ENCODE data around the gene SPEN.
"Not testable (repeated sequence)": the region's sequence is repeated elsewhere in the genome, so short reads cannot be mapped to it uniquely, and the experiment has no call there.

The SPEN gene

DNA sequence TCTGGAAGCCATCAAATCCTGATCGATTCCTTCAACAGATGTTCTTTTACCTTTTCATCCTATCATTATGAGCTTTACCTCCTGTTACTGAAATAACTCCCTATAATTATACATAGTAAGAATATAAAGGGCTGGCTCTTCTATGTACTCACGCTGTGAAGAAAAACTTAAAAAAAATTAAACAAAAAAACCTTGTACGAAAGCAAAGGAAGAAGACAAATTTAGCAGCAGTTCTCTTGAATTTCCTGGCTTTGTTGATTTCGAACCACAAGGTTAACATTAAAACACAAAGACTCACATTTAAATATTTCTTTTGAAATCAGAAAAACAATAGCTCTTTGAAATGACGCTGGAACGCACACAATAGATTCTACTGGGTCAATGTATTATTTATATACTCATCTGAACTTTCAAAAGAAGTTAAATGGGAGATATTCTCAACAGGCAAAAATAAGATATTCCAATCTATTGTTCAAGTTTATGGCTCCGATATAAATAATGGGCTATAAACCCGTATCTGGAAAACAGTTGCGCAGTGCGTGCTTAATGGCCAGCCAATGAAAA, 13.6 kb upstream of the SPEN start:
- DNase-seq, result no peak

DNA sequence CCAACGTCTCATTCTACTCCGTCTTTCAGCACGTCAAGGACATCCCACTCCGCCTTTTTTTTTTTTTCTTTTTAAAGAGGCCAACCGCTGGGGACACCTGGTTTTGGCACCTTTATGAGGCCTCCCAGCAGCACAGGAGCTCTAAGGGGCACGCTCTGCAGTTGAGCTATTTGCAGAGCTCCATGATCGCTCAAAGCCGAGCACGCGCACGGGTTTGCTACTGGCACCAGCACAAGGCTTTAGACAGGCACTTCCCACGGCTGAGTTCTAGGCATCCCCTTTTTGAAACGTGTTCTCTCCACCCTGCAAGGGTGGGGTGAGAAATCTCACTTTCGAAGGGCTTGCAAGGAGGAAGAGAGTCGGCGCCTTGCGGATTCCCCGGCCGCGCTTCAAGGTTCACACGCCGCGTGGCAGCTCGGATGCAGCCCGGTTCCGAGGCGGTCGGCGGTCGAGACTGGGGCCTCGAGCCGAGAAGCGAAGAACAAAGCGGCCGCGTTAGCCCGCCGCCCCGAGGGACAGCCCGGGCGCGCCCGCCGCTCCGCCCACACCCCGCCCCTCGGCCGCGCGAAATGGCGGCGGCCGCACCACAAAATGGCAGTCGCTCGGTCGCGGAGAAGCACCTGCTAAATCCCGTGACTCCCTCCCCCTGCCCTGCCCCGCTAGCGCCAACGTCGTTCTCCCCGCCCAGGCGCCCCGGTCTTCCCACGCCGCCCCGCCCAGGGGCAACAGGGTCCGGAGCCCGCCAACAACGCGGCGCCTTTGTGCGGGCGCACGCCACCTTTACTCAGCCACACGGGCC, 12.9 kb upstream of the SPEN start:
- peak; percentile 92 for DNase-seq

DNA sequence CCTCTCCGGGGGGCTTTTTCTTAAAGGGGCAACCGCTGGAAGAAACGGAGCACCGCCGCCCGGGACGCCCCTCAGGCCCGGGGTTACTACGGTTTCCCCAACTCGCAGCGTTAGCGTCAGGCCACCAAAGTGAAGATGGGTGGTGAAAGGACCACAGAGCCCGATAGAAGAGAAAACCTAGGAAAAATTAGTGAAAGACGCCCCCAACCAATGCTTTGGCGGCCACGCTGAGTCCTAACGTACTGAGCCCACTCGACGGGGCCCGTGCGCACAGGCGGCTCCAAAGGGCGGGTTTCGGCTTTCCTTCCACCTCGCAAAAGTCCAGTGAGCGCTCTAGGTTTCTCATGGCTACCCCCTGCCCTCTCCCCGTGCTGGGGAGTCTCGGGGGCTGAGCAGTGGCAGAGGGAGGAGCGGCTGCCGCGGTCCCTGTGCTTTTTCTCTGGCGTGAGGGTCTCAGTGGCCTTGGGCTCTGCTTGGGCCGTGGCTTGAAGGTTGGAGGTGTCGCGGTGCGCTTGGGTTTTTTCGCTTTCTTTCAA, 12.2 kb upstream of the SPEN start:
- no peak for DNase-seq

DNA sequence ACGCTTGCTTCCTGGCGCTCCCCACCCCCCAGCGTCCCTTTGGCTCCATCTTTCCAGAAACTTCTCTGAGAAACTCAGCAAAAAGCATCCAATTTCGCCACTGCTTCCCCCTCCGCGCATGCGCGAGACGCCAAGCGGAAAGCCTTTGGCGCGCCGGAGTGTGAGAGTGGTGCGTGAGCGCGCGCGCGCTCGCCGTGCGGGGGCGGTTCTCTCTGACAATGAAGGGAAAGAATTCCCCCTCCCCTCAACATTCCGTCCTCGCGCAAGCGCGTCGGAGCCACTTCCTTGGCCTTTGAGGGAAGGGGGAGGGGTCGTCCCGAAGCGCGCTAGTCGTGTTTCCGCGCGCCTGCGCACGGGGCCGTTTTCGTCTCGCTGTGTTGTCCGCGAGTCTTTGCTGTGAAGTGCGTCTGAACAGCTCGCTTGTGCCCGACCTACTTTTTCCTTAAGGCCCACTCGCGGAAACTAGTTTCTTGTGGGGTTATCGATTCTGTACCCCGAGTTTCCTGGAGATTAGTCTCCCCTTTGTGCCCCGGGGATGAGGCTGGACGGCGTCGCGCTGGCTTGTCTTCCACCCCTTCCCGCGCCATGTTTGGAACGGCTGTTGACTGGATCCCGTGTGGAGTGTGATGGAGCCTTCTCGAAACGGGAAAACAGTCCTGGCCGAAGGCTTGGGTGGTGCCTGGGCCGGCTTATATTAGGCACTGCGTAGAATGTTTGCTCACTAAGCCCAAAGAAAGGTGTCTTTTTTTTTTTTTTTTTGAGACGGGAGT, 11.6 kb upstream of the SPEN start:
- DNase-seq, result peak; percentile 99

DNA sequence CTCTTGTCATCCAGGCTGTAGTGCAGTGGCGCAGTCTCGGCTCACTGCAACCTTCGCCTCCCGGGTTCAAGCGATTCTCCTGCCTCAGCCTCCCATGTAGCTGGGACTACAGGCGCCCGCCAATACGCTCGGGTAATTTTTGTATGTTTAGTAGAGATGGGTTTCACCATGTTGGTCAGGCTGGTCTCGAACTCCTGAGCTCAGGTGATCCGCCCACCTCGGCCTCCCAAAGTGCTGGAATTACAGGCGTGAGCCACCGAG, 11.1 kb upstream of the SPEN start:
- not testable (repeated sequence) for DNase-seq

DNA sequence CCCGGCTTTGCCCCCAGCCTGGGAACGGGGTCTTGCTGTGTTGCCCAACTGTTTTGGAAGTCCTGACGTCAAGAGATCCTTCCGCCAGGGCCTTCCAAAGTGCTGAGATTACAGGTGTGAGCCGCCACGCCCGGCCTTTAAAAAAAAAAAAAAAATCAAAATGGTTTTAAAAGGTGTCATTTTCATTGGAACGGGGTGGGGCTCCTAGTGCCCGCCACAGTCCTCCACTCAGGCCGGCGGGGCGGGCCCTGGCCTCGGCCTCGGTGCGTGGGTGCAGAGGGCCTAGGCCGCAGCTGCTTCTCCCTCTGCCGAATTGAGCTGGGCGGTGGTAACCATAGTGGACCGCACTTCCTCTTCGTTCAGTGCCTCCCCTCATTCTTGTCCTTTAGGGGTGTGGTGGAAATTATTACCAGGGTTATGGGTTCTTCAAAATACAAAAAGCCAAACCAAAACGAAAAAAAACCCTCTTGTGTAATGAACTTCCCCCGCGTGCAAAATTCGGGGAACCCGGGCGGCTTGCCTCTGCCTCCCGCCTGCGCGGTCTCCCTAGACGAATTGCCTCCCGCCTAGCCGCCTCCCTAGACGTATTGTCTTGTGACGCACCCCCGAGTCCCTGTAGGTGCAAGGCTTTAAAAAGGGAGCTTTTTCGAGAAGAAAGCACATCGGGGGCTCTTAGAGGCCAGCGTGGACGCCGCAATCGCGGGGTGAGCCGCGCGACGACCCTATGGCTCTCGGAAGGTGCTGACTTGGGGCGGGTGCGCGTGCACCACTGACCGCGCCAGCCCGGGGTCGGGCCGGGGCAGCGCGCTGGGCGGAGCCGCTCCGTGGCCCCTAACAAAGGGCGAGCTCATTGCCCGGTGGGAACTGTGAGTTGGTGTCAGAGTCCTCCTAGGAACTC, 10.5 kb upstream of the SPEN start:
- peak; percentile 47 for DNase-seq

DNA sequence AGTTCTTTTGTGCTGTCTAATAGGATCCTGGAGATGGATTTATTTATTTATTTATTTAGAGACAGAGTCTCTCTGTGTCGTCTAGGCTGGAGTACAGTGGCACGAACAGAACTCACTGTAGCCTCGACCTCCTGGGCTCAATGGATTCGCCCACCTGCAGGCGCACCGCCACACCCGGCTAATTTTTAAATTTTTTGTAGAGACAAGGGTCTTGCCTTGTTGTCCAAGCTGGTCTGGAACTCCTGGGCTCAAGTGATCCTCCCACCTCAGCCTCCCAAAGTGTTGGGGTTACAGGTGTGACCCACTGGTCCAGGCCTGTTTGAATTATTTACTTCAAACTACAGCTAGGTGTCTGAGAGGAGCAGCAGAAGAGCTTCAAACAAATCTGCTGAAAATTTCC, 9.6 kb upstream of the SPEN start:
- DNase-seq, result no peak

DNA sequence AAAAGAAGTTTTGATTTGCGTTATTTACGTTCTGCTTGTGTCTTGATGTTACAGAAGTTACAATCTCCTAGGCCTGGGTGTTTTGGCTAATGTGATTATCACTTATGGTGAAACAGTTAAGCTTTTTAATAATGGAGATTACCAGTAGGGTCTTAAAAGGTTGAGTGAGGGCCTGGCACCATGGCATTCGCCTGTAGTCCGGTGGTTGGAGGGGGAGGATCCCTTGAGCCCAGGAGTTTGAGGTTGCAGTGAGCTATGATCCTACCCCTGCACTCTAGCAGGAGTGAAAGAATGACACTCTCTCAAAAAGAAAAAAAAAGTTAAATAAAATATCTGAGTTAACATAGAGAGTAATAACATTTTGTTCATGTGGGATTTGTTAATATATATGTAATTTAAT, 8.8 kb upstream of the SPEN start:
- no peak for DNase-seq

DNA sequence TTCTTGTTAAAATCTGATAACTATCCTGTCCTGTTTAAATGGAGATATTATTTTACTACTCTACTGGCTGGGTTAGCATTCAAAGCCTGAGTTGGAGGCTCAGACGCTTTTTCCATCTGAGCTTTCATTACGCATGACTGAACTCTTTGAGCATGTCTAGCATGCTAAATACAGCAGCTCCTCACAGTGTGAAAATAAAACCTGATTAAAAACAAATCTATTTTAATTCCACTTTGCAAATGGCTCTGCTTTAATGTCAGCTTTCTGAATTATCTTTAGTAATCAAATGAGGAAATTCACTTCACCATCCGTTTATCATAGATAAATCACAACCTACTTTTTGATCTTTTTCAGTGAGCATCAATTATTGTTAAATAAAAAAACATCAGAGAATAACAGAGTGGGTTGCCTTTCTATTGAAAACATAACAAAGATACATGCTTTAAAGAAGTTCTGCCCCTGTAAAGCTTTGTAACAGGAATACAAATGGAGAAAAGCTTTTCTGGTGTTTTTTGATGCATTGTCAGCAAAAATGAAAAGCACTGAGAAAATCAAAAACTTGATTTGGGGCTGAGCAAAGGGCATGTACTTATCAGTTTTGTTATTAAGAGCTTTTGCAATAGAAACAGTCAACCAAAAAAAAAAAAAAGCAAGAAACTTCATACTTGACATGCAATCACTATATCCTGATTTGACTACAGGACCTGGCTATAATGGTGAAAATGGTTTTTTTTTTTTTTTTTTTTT, 3.5 kb upstream of the SPEN start:
- no peak for DNase-seq

DNA sequence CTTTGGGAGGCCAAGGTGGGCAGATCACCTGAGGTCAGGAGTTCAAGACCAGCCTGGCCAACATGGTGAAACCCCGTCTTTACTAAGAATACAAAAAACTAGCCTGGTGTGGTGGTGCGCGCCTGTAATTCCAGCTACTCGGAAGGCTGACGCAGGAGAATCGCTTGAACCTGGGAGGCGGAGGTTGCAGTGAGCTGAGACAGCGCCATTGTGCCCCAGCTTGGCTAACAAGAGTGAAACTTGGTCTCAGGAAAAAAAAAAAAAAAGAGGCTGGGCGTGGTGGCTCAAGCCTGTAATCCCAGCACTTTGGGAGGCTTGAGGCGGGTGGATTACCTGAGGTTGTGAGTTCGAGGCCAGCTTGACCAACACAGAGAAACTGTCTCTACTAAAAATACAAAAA, 1.5 kb upstream of the SPEN start:
- DNase-seq, result not testable (repeated sequence)

DNA sequence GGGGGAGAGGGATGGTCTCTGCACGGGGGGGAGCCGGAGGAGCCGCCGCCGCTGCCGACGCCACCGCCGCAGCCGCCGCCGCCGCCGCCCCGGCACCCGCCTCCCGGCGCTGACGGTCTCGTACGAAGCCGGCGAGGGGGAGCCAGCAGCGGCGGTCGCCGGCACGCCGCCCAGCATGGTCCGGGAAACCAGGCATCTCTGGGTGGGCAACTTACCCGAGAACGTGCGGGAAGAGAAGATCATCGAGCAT, 311 bp downstream of the SPEN start:
- DNase-seq, result no peak

DNA sequence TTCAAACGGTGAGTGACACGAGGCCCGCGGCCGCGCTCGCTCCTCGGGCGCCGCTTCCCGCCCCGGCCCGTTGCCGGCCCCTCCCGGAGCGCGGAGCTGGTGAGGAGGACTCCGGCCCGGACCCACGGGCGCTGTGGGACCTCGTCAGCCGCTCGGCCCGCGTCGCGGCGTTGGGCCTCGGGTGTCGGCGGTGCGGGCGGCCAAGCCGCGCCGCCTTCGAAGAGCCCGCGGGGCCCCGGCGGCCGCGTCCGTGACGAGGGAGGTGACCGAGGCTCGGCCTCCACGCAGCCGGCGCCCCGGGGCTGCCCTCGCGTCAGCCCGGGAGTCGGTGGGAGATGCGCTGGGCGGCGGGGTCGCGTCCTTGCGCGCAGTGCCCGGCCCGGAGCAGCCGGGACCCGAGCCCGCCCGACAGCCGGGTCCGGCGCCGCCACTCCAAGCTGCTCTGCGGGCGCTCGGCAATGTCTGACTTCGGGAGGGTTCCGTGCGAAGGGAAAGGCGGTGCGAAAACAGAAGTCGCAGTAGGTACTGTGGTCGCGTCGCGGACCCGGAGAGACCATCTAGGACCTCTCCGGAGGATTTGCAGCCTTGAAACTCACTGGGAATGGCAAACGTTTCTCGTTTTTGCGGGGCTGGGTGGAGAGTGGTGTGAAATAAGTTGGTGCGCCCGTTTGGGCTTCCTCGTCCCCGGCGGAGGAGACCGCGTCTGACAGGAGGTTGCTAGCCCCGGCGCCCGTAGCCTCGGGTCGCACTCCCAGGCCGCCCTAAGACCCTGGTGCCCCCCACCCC, 829 bp downstream of the SPEN start:
- peak; percentile 45 for DNase-seq

DNA sequence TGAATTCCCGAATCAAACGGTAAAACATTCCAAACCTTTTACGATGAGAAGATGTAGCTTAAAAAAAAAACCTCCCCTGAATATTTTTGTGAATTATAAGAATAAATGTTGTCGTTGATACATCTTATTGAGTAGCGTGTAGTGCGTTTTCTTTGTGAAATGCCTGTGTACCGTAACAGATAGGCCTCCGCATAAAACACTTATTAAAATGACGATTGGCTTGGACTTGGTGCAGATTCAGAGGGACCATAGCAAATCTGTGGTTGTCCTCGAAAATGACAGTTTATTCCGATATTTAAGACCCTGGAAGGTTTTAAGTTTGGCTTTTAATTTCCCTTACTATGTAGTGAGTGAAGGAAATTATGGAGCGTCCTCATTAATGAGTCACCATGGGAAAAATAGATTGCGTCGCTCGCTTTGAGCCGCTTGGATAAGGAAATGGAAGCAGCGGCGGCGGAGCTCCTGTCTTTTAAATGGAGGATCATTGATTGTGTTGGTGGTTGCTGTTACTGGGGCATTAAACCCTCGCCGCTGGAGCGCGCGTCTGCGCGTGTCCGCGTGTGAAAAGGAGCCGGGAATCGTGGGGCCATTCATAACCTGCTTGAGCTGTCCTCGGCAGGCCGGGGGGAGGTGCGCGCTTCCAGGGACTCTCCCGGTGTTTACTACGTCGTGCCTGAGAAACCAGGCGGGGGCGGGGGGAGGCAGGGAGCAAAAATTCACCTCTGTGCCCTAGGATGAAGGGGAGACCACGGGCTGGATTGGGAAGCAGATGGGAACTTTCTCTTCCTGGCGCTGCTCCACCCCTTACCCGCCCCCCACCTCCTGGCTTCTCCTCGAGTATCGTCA, 1.6 kb downstream of the SPEN start:
- DNase-seq, result peak; percentile 79

DNA sequence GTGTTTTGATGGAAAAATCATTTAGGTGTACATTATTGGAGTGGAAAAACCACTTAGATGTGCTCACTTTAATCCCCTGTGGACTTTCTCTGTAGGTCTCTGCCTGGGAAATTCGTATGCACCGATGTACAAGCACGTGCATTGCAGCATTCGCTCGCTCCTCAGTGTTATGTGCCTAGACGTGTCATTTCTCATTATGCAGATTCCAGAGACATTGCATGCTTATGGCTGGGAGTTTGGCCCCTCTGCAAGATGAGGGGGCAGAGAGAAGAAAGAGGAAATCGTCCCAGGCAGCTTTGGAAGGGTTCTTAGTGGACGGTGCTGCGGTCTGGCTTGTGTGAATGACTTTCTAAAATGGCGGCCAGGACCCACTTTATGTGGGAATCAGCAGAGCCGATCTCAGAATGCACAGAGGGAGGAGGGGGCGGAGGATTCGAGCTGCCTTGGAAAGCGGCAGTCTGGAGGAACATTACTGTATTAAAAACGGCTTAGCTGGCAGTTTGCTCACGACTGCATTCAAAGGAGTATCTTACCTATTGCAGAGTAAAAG, 2.3 kb downstream of the SPEN start:
- DNase-seq, result peak; percentile 37

DNA sequence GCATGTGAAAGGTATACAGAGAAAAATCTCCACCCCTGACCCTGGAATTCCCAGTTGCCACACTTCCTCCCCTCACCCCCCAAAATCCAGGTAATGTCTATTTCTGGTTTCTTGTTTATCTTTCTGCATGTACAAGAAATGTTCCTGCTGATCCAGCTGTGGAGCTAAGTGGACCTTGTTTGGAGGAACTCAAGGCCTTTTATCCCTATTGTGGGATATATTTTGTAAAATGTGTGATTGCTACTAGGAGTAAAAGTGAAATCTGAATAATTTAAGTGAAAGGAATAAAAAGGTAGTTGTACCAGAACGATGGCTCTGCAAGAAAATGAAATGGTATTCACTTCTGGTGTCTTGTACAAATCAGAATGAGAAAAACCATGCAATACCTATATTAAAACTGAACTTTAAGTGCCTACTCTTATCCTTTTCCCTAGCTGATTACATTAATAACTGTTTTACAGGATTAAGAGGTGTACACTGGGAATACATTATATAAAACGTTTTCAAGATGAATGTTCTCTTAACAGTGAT, 3.0 kb downstream of the SPEN start:
- DNase-seq, result no peak

DNA sequence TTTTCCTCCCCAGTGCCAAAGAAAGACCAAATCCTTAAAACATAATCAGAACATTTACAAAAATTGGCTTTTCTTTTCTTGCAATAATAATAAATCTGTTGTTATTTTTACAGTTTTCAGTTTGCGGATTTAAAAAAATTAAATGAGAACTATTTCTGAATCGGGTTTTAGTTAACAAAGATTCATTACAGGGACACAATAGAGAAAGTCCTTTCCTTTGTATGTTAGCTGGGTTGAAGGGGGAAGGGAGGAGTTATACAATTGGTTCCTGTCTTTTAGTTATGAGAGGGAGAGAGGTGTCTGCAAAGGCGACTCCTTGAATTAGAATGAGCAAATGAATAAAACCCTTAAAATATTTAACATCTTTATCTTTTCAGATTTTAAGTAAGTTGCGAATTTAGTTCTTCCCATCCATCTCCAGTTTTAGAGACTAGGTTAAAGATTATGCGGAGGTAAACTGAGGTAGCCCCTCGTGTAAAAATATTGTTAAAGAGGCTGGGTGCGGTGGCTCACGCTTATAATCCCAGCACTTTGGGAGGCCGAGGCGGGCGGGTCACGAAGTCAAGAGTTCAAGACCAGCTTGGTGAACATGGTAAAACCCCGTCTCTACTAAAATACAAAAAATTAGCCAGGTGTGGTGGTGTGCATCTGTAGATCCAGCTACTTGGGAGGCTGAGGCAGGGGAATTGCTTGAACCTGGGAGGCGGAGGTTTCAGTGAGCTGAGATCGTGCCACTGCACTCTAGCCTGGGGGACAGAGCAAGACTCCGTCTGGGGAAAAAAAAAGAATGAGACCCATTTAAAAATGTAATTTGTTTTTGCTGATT, 3.9 kb downstream of the SPEN start:
- no peak for DNase-seq

DNA sequence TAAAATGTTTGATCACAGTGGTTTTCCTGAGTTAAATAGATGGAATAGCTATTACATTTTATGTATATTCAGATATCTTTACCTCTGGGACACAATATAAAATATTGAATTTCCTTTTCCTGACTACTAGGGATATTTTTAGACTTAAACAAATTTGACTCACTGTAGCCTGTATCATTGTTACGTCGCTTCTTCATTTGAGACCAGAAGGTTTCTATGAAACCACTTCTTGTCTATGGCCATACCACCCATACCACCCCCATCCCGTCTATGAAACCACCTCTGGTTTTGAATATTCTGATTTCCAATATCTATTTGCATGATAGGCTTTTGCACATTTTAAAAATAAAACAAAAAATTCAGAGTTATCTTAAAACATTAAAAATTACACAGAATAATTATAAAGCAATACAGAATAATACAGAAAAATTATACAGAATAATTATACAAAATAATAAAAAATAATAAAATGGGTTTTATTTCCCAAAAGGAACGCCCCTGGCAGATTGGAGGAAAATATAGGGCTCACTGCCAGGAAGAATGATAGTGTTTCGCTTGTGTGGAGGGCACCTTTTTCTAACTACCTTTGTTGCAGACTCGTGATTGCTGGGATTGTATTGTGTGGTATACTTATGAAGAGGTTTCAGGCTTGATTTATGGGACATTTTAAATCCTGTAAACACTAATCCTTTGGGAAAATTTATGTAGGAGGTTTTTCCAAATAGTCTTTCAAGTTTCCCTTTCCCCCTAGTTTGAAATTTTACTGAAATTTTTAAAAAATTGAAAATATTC, 4.7 kb downstream of the SPEN start:
- no peak for DNase-seq

DNA sequence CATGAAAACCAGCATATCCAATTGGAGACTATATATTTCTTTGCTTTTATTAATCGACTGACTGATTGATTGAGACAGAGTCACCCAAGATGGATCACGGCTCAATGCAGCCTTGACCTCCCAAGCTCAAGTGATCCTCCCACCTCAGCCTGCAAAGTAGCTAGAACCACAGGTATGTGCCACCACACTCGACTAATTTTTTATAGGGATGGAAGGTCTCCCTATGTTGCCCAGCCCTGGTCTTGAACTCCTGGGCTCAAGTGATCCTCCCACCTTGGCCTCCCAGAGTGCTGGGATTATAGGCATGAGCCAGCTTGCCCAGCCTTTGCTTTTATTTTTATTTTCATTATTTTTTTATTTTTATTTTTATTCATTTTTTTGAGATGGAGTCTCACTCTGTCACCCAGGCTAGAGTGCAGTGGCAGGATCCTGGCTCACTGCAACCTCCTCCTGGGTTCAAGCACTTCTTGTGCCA, 5.4 kb downstream of the SPEN start:
- no peak for DNase-seq
